ENCODE data around the gene DRGX. TPM values are rescaled to one million over a fixed set of nuclear protein-coding genes. Genes with fewer than 3 reads are reported as not detected.

Gene DRGX
- total and polyA plus RNA-seq, 10 of the 15 experiments (the other 5 are each of a cell fraction or from before 2014, with no cell fraction given): not detected

GRCh38 chr10:49407151-49407550, 11.3 kb upstream of the DRGX start:
- BruUV-seq (replicated peaks): no TSS peak
- no peak for TF ChIP-seq SIX5 (IDR thresholded peaks at IDR 0.05; ENCODE audit: low read depth, low read length, severe bottlenecking)
- POLR2A ChIA-PET: interaction anchor here (1.4 kb wide), 1 partner anchor 105 kb away, joined by 4 read pairs; no protein-coding TSS in a partner anchor

GRCh38 chr10:49404321-49404878, 8.5 kb upstream of the DRGX start:
- DNase-seq (ENCODE audit: low read depth, low spot score) (no peak), ATAC-seq (no peak), FAIRE-seq (no peak)
- TF ChIP-seq E2F4 (IDR thresholded peaks at IDR 0.05; ENCODE audit: low read depth, low read length) (no peak), ASH2L (IDR thresholded peaks at IDR 0.05; ENCODE audit: borderline replicate concordance, low read depth) (no peak), ZBTB33 (IDR thresholded peaks at IDR 0.05) (no peak), JUND (IDR thresholded peaks at IDR 0.05; ENCODE audit: low read depth, low read length) (no peak)
- in situ Hi-C loops (cut with MboI): no loop called here
- POLR2A ChIA-PET: interaction anchor here (0.5 kb wide), 1 partner anchor 82 kb away, joined by 3 read pairs; no protein-coding TSS in a partner anchor
- Histone ChIP-seq H3K9ac (ENCODE audit: control insufficient read depth, insufficient read depth, low read length) (no peak overlapping the region), H3K27ac (ENCODE audit: control insufficient read depth, insufficient read depth) (no peak overlapping the region), H3K4me1 (ENCODE audit: control insufficient read depth, insufficient read depth, low read length) (no peaks in the 10 kb centered on the region), H3K4me3 (no peak overlapping the region), H2AFZ (ENCODE audit: control insufficient read depth, low read depth, low read length) (no peak overlapping the region), H3K9me3 (replicated peaks; ENCODE audit: control insufficient read depth, insufficient read depth, low read length) (no peaks in the 10 kb centered on the region), H3K4me2 (ENCODE audit: control insufficient read depth, insufficient read depth) (no peak overlapping the region), H3K79me2 (ENCODE audit: control insufficient read depth, insufficient read depth, low read length) (no peaks in the 10 kb centered on the region), H4K20me1 (ENCODE audit: control insufficient read depth, insufficient read depth) (no peaks in the 10 kb centered on the region), H3K27me3 (replicated peaks in 1 of 2; ENCODE audit: control insufficient read depth in 2 of 2, insufficient read depth in 2 of 2, low read length in 1 of 2) (peaks cover 0 to 3% of the 10 kb centered on the region in 2 experiments; a peak in 3 of 4 replicates), H3K36me3 (ENCODE audit: control insufficient read depth in 2 of 2, insufficient read depth in 2 of 2, low read length in 1 of 2) (no peaks in the 10 kb centered on the region)
- SMC1A ChIA-PET (ENCODE audit: uncharacterized antibody, unreplicated experiment): interaction anchor here (1.2 kb wide), 1 partner anchor 275 kb away, joined by 3 read pairs; no protein-coding TSS in a partner anchor
- CTCF ChIA-PET: interaction anchor here (0.7 to 9.6 kb wide), 2 partner anchors 107 to 748 kb away, joined by 3 to 190 read pairs; no protein-coding TSS in a partner anchor
- RAD21 ChIA-PET (ENCODE audit: unreplicated experiment): no interaction called here
- intact Hi-C loops (cut with micrococcal nuclease; ENCODE audit: unreplicated experiment): loop anchor here (10.0 kb wide), 1 partner anchor 420 kb away; no protein-coding TSS in a partner anchor
- 12% methylated on average over 8 of the region's 8 CpGs for WGBS (ENCODE audit: insufficient coverage, insufficient replicate concordance, low lambda C conversion rate, missing lambda C conversion rate)
- BruUV-seq (replicated peaks): no TSS peak

More at GRCh38 chr10:49407151-49407550, 11.3 kb upstream of the DRGX start:
- Histone ChIP-seq H3K9ac (ENCODE audit: control insufficient read depth, insufficient read depth, low read length) (no peak overlapping the region), H3K4me3 (no peak overlapping the region), H4K20me1 (ENCODE audit: control insufficient read depth, insufficient read depth) (no peaks in the 10 kb centered on the region), H3K36me3 (ENCODE audit: control insufficient read depth in 2 of 2, insufficient read depth in 2 of 2, low read length in 1 of 2) (no peaks in the 10 kb centered on the region), H3K9me3 (replicated peaks; ENCODE audit: control insufficient read depth, insufficient read depth, low read length) (no peaks in the 10 kb centered on the region), H3K4me1 (ENCODE audit: control insufficient read depth, insufficient read depth, low read length) (no peaks in the 10 kb centered on the region), H2AFZ (ENCODE audit: control insufficient read depth, low read depth, low read length) (no peak overlapping the region), H3K27me3 (replicated peaks in 1 of 2; ENCODE audit: control insufficient read depth in 2 of 2, insufficient read depth in 2 of 2, low read length in 1 of 2) (peaks cover 0 to 1% of the 10 kb centered on the region in 2 experiments; a peak in 1 of 4 replicates), H3K79me2 (ENCODE audit: control insufficient read depth, insufficient read depth, low read length) (no peaks in the 10 kb centered on the region), H3K27ac (ENCODE audit: control insufficient read depth, insufficient read depth) (no peak overlapping the region), H3K4me2 (ENCODE audit: control insufficient read depth, insufficient read depth) (no peak overlapping the region)
- no peak for DNase-seq (ENCODE audit: low read depth, low spot score)
- 34% methylated on average over 5 of the region's 5 CpGs for WGBS (ENCODE audit: insufficient coverage, insufficient replicate concordance, low lambda C conversion rate, missing lambda C conversion rate)
- CTCF ChIA-PET: interaction anchor here (0.7 to 9.6 kb wide), 46 partner anchors 8 to 817 kb away, joined by 3 to 190 read pairs (median 4); no protein-coding TSS in a partner anchor
- RAD21 ChIA-PET (ENCODE audit: unreplicated experiment): interaction anchor here (0.6 to 3.7 kb wide), 16 partner anchors 69 to 749 kb away, joined by 3 to 55 read pairs (median 3); no protein-coding TSS in a partner anchor
- FAIRE-seq: no peak
- SMC1A ChIA-PET (ENCODE audit: uncharacterized antibody, unreplicated experiment): interaction anchor here (0.6 to 4.2 kb wide), 17 partner anchors 15 to 749 kb away, joined by 3 to 61 read pairs (median 4); no protein-coding TSS in a partner anchor
- no peak for ATAC-seq
- intact Hi-C loops (cut with micrococcal nuclease; ENCODE audit: unreplicated experiment) (loop anchor here (1.0 to 10.0 kb wide), 2 partner anchors 105 to 422 kb away; no protein-coding TSS in a partner anchor), in situ Hi-C loops (cut with MboI) (no loop called here)

All from GM12878 (cell line).